Fibroblast of lung (primary cell): ENCODE results near the gene LTBP2. TPM values are rescaled to one million over a fixed set of nuclear protein-coding genes. Genes with fewer than 3 reads are reported as not detected.

Source experiments
- DNase-seq, 2 donors: peaks; one replicate each; pipeline versions ENCODE4 v3.0.0 to v3.0.0-alpha.2; 2010; ENCODE audit warnings: low read depth in 2 of 2
- H2AFZ ChIP-seq: 2 replicates; pipeline ENCODE4 v1.5.1; 2012; ENCODE audit warnings: low read length, control low read depth, inconsistent platforms
- H3K27ac ChIP-seq: 2 replicates; pipeline ENCODE4 v1.5.1; 2011; ENCODE audit warnings: low read length, control low read depth; ENCODE audit not compliant: insufficient read depth
- H3K27me3 ChIP-seq: 2 replicates; pipeline ENCODE4 v1.5.1; 2011; ENCODE audit warnings: mild to moderate bottlenecking, low read length; ENCODE audit not compliant: control insufficient read depth, insufficient read depth
- H3K36me3 ChIP-seq: 2 replicates; pipeline ENCODE4 v1.5.1; 2011; ENCODE audit warnings: low read length; ENCODE audit not compliant: control insufficient read depth, insufficient read depth
- H3K4me1 ChIP-seq: 2 replicates; pipeline ENCODE4 v1.5.1; 2011; ENCODE audit warnings: low read length; ENCODE audit not compliant: control insufficient read depth, insufficient read depth; ENCODE audit errors: extremely low read depth
- H3K4me2 ChIP-seq: 2 replicates; pipeline ENCODE4 v1.5.1; 2011; ENCODE audit warnings: low read length, control low read depth; ENCODE audit not compliant: insufficient read depth; ENCODE audit errors: extremely low read depth
- H3K4me3 ChIP-seq, 4 experiments: fragments of 200-600 bp in 1 of 4; sonication (generic) in 1 of 4; replicated peaks in 1 of 4; 2 replicates each; pipeline ENCODE4 v1.5.1; 2011 to 2016; ENCODE audit warnings: low read length in 4 of 4, low read depth in 3 of 4, mild to moderate bottlenecking in 3 of 4, control low read depth in 2 of 4, inconsistent platforms in 1 of 4, mixed read lengths in 1 of 4; ENCODE audit not compliant: insufficient read depth in 1 of 4; ENCODE audit errors: control extremely low read depth in 1 of 4
- H3K79me2 ChIP-seq: 2 replicates; pipeline ENCODE4 v1.5.1; 2012; ENCODE audit warnings: mild to moderate bottlenecking, low read length, inconsistent platforms; ENCODE audit not compliant: control insufficient read depth, insufficient read depth
- H3K9ac ChIP-seq: 2 replicates; pipeline ENCODE4 v1.5.1; 2011; ENCODE audit warnings: mild to moderate bottlenecking, low read length, control low read depth; ENCODE audit not compliant: insufficient read depth
- H3K9me3 ChIP-seq: 2 replicates; pipeline ENCODE4 v1.5.1; 2012; ENCODE audit warnings: low read depth, low read length; ENCODE audit not compliant: control insufficient read depth, insufficient read depth
- H4K20me1 ChIP-seq: 2 replicates; pipeline ENCODE4 v1.5.1; 2011; ENCODE audit warnings: low read length; ENCODE audit not compliant: control insufficient read depth, insufficient read depth; ENCODE audit errors: extremely low read depth
- EZH2 ChIP-seq: IDR thresholded peaks from 2 replicates; pipeline ENCODE4 v1.5.1; 2012; ENCODE audit warnings: low read length, control low read depth, mild to moderate bottlenecking; ENCODE audit errors: missing control alignments
- polyA plus RNA-seq, 2 donors: library from polyadenylated mRNA; depleted of rRNA in 1 of 2; stranded (reverse) in 1 of 2; unstranded in 1 of 2; fragments of >200 nt; gene quantifications; 2 replicates each; pipeline ENCODE4 v1.2.1, GENCODE V29; 2011 to 2012; ENCODE audit warnings: missing spikeins in 1 of 2
- total RNA-seq: library from RNA; depleted of rRNA; stranded (reverse); fragments of >200 nt; gene quantifications from 2 replicates; pipeline ENCODE4 v1.2.1, GENCODE V29; 2014
- TF ChIP-seq, protein P1 (sequence below), 2 donors: IDR thresholded peaks in 1 of 2; conservative IDR thresholded peaks in 1 of 2; 1 replicate in 1 of 2; 2 replicates in 1 of 2; pipeline ENCODE4 v1.5.1; 2011 to 2012; ENCODE audit warnings: low read length in 2 of 2, control low read depth in 1 of 2, inconsistent platforms in 1 of 2, low read depth in 1 of 2, mild to moderate bottlenecking in 1 of 2

The LTBP2 gene
- total and polyA plus RNA-seq, 2 donors (not counting 1 experiment from before 2014, with no cell fraction given) = 108 to 514 TPM

DNA sequence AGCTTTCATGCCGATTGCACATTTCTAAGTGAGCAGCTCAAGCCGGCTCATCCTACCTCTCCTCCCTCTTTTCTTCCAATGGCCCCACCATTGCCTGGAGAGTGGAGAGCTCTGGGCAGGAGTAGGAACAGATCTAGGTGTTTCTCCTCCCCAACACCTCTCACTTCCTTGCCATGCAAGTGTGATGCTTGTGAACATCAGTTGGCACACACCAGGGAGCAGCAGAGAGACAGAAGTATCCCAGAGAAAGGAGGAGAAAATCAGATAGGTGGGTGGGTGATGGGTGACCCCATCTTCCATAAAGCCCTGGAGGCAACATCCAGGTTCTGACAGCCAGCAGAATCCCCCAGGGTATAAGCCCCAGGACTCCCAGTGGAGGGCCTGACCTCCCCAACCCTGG is 146.7 kb downstream of the LTBP2 start:
- no peaks in the 10 kb centered on the region for H3K4me1 ChIP-seq
- no peak overlapping the region for H3K27ac ChIP-seq
- no peaks in the 10 kb centered on the region for H3K79me2 ChIP-seq
- no peak overlapping the region for H3K9ac ChIP-seq
- H3K4me2 ChIP-seq = no peak overlapping the region
- H3K36me3 ChIP-seq = no peaks in the 10 kb centered on the region
- H3K9me3 ChIP-seq = no peaks in the 10 kb centered on the region
- no peak overlapping the region for H3K4me3 ChIP-seq
- TF ChIP-seq, protein P1, sequence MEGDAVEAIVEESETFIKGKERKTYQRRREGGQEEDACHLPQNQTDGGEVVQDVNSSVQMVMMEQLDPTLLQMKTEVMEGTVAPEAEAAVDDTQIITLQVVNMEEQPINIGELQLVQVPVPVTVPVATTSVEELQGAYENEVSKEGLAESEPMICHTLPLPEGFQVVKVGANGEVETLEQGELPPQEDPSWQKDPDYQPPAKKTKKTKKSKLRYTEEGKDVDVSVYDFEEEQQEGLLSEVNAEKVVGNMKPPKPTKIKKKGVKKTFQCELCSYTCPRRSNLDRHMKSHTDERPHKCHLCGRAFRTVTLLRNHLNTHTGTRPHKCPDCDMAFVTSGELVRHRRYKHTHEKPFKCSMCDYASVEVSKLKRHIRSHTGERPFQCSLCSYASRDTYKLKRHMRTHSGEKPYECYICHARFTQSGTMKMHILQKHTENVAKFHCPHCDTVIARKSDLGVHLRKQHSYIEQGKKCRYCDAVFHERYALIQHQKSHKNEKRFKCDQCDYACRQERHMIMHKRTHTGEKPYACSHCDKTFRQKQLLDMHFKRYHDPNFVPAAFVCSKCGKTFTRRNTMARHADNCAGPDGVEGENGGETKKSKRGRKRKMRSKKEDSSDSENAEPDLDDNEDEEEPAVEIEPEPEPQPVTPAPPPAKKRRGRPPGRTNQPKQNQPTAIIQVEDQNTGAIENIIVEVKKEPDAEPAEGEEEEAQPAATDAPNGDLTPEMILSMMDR (conservative IDR thresholded peaks at IDR 0.05 in 1 of 2, IDR thresholded peaks at IDR 0.05 in 1 of 2; ENCODE audit: low read depth in 1 of 2, low read length in 2 of 2) = no peak
- no peak for TF ChIP-seq EZH2
- DNase-seq = no peak
- H3K27me3 ChIP-seq = peaks cover 9% of the 10 kb centered on the region
- H2AFZ ChIP-seq = no peak overlapping the region
- no peaks in the 10 kb centered on the region for H4K20me1 ChIP-seq

DNA sequence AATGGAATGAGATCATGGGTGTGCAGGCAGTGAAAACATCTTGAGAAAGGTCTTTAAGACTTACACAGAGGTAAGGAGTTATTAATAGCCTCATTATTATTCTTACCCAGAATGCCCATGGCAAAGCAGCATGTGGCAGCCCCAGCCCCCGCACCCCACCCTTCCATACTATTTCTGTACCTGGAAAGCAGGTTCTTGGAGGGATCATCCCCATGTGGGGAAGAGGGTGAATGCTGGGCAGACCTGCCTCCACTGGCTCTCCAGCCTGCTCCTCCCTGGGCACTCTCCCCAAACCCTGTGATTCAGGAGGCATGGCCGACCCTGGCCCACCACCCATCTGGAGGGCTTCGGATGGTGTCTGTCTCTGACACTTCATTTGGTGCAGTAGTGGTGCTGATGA is 147.3 kb downstream of the LTBP2 start:
- no peak overlapping the region for H2AFZ ChIP-seq
- H3K9me3 ChIP-seq = no peaks in the 10 kb centered on the region
- no peak overlapping the region for H3K27ac ChIP-seq
- H3K79me2 ChIP-seq = no peaks in the 10 kb centered on the region
- H3K9ac ChIP-seq = no peak overlapping the region
- no peaks in the 10 kb centered on the region for H3K36me3 ChIP-seq
- TF ChIP-seq, protein P1 (conservative IDR thresholded peaks at IDR 0.05 in 1 of 2, IDR thresholded peaks at IDR 0.05 in 1 of 2; ENCODE audit: low read depth in 1 of 2, low read length in 2 of 2) = no peak
- no peak for TF ChIP-seq EZH2
- H4K20me1 ChIP-seq = no peaks in the 10 kb centered on the region
- no peak overlapping the region for H3K4me2 ChIP-seq
- DNase-seq = no peak
- no peak overlapping the region for H3K4me3 ChIP-seq
- no peaks in the 10 kb centered on the region for H3K4me1 ChIP-seq
- peaks cover 9% of the 10 kb centered on the region for H3K27me3 ChIP-seq

DNA sequence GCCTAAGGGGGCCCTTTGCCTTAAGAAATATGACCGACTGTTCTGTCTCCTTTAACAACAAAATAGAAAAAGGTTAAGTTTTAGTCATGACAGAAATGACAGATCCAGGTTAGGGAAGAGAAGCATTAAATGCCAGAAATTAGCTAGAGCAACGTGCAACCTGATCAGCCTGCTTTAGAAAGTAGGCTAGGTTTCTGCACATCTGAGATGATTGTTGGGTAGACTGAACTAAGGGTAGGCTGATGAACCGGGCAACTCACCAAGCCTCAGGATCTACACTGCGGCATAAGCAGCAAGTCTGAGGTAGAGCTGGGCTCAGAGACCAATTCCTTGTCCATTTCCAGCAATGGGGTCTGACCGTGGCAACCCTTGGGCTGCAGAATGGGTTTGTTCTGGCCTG is 148.3 kb downstream of the LTBP2 start:
- Histone ChIP-seq H2AFZ (no peak overlapping the region), H3K4me2 (no peak overlapping the region), H3K36me3 (no peaks in the 10 kb centered on the region), H3K27me3 (peaks cover 9% of the 10 kb centered on the region), H4K20me1 (no peaks in the 10 kb centered on the region), H3K27ac (no peak overlapping the region), H3K9me3 (no peaks in the 10 kb centered on the region), H3K4me3 (no peak overlapping the region), H3K9ac (no peak overlapping the region), H3K4me1 (no peaks in the 10 kb centered on the region), H3K79me2 (no peaks in the 10 kb centered on the region)
- DNase-seq = no peak
- TF ChIP-seq, protein P1 (conservative IDR thresholded peaks at IDR 0.05 in 1 of 2, IDR thresholded peaks at IDR 0.05 in 1 of 2; ENCODE audit: low read depth in 1 of 2, low read length in 2 of 2) = no peak
- no peak for TF ChIP-seq EZH2
